GM06990 (cell line): Measurements from ENCODE around the gene ITIH5.

Experiments used
- DNase-seq: peaks from one replicate; pipeline ENCODE4 v3.0.0-alpha.2; 2011; ENCODE audit not compliant: insufficient read length; ENCODE audit errors: extremely low read depth
- H3K27me3 ChIP-seq: replicated peaks from 2 replicates; pipeline ENCODE4 v1.6.0; 2011; ENCODE audit warnings: low read length; ENCODE audit not compliant: control insufficient read depth, insufficient read depth
- H3K36me3 ChIP-seq: 2 replicates; pipeline ENCODE4 v1.5.1; 2011; ENCODE audit warnings: low read length; ENCODE audit not compliant: control insufficient read depth, insufficient read depth
- H3K4me3 ChIP-seq: replicated peaks from 2 replicates; pipeline ENCODE4 v1.5.1; 2011; ENCODE audit warnings: low read depth, mild to moderate bottlenecking, control low read depth, low read length
- TF ChIP-seq, protein P1 (sequence below): IDR thresholded peaks from 2 replicates; pipeline ENCODE4 v1.5.1; 2011; ENCODE audit warnings: low read length, control low read depth, mild to moderate bottlenecking, inconsistent platforms; ENCODE audit not compliant: insufficient read depth, poor library complexity, severe bottlenecking

The ITIH5 gene

DNA sequence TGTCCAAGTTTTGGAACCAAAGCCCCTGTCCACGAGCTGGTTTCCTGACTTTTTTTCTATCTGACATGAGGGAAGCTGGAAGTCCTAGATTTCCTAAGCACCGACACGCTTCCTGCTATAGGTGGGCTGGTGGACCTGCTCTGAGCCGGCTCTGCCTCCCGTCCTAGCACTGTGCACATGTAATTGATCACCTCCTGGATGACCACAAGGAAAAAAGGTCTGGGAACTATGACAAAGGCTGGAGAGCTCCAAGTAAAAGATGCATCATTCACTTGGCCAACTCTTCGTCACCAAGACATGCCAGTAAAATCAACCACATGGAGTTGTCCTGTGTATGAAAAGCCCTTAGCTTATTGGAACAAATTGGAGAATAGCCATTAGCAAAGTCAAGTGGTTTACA lies 104.8 kb downstream of the ITIH5 start:
- no peaks in the 10 kb centered on the region for H3K36me3 ChIP-seq
- TF ChIP-seq, protein P1, sequence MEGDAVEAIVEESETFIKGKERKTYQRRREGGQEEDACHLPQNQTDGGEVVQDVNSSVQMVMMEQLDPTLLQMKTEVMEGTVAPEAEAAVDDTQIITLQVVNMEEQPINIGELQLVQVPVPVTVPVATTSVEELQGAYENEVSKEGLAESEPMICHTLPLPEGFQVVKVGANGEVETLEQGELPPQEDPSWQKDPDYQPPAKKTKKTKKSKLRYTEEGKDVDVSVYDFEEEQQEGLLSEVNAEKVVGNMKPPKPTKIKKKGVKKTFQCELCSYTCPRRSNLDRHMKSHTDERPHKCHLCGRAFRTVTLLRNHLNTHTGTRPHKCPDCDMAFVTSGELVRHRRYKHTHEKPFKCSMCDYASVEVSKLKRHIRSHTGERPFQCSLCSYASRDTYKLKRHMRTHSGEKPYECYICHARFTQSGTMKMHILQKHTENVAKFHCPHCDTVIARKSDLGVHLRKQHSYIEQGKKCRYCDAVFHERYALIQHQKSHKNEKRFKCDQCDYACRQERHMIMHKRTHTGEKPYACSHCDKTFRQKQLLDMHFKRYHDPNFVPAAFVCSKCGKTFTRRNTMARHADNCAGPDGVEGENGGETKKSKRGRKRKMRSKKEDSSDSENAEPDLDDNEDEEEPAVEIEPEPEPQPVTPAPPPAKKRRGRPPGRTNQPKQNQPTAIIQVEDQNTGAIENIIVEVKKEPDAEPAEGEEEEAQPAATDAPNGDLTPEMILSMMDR, result no peak
- no peak for DNase-seq
- H3K27me3 ChIP-seq, result no peaks in the 10 kb centered on the region; the same call in 1 of the 2 replicates
- H3K4me3 ChIP-seq, result no peak overlapping the region

DNA sequence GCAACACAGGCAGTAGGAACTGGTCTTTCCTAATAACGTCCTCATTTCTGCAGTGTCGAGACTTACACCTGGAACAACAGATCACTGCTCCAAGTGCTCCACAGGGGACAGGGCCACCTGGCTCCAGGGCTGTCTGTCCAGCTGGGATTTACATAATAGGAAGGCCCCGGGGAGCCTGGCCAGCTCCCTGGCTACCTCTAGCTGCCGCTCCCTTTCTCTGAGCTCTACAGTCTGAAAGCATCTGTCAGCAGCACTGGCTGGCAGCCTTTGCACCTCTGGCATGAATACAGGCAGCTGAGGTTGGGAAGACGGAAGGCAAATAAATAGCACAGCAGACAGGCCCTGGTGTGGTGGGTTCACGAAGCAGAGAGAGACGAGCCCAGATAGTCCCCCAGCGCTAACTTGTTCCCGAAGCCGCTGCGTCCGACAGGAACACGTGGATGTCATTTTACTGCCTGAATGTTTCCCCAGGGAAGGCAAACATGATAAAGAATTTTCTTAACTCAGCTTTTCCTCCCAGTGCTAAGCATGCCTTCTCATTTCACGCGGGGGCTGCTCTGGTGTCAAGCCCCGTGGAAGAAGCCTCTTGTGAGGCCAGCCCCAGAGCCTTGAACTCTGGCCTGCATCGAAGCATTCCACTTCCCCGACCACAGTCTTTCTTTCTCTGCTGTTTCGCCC lies 105.4 kb downstream of the ITIH5 start:
- no peaks in the 10 kb centered on the region; the same call in 1 of the 2 replicates for H3K27me3 ChIP-seq
- no peaks in the 10 kb centered on the region for H3K36me3 ChIP-seq
- no peak for DNase-seq
- H3K4me3 ChIP-seq, result no peak overlapping the region
- TF ChIP-seq, protein P1, result no peak

DNA sequence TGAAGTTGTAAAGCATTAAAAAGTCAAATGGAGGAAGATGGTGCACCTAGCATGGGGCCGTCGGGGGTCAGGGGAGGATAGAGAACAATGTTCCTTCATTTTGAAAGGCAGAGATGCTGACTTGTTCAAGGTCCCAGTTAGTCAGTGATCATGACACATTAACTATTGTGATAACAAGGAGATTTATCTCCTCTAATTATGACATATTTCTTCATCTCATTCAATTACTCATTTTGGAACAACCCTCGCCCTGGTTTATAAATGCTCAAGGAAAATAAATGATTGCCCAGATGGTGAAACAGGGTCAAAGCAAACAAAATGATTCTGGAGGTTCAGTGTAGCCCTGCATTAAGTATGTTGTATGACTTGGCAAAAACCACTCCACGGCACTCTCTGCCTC lies 106.2 kb downstream of the ITIH5 start:
- TF ChIP-seq, protein P1, result no peak
- DNase-seq, result no peak
- no peak overlapping the region for H3K4me3 ChIP-seq

DNA sequence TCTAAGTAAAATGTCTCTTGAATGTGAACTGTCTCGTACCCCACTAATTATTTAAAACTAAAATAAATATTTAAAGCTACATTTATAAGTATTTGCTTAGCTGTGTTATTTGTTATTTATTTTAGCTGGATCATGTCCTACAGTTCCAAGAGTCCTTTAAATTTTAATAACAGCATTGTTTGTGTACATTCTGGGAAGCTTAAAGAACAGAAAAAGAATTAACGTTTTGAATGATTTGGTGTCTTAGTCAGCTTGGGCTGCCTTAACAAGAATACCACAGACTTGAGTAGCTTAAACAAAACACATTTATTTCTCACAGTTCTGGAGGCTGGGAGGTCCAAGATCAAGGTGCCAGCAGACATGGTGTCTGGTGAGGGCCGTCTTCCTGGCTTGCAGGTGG lies 107.4 kb downstream of the ITIH5 start:
- DNase-seq, result no peak
- TF ChIP-seq, protein P1, result no peak
- Histone ChIP-seq H3K4me3 (no peak overlapping the region), H3K36me3 (no peaks in the 10 kb centered on the region), H3K27me3 (no peaks in the 10 kb centered on the region; the same call in 1 of the 2 replicates)

More for the DNA sequence above, 106.2 kb downstream of the ITIH5 start:
- no peaks in the 10 kb centered on the region; the same call in 1 of the 2 replicates for H3K27me3 ChIP-seq
- no peaks in the 10 kb centered on the region for H3K36me3 ChIP-seq

DNA sequence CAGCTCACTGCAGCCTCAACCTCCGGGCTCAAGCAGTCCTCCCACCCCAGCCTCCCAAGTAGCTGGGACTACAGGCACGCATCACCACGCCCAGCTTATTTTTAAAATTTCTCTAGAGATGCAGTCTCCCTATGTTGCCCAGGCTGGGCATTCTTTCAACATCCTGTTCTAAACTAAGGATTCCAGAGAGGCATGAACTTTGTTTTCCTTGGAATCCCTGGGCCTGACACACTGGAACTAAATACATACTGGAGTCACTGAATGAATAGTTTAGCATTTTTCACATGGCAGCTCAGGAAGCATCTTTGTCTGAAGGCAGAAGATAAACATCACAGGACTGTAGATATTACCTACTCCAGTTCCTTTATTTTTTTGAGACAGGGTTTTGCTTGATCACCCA lies 108.7 kb downstream of the ITIH5 start:
- Histone ChIP-seq H3K36me3 (no peaks in the 10 kb centered on the region), H3K27me3 (no peaks in the 10 kb centered on the region; the same call in 1 of the 2 replicates), H3K4me3 (no peak overlapping the region)
- no peak for DNase-seq
- TF ChIP-seq, protein P1, result no peak
